ENCODE data around the gene JAG1. TPM values are rescaled to one million over a fixed set of nuclear protein-coding genes. Genes with fewer than 3 reads are reported as not detected.

JAG1 gene
- total RNA-seq, 1 donor from 2014 or later = 132 TPM

DNA sequence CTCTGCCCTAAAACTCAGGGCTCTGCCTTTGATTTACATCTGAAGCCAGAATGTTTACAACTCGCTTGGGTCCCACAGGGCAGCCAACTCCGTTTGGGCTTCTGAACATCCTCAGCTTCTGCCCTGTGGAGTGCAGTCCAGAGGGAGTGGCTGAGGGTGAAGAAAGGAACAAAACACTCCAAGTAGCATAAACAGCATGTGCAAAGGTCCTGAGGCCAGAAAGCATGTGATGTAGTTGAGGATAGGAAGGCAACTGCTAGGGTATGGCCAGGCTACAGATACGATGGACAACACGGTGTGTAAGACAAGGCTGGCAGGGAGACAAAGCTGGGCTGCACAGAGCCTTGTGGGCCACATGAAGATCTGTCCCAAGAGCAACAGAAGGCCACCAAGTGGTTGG, 12.5 kb downstream of the JAG1 start:
- Histone ChIP-seq H3K4me3 (ENCODE audit: low read depth, low read length) (no peak overlapping the region), H3K27me3 (ENCODE audit: control insufficient read depth, insufficient read depth, low read length) (no peaks in the 10 kb centered on the region), H3K36me3 (ENCODE audit: control insufficient read depth, insufficient read depth, low read length) (peaks cover 9% of the 10 kb centered on the region)
- TF ChIP-seq, protein P1, sequence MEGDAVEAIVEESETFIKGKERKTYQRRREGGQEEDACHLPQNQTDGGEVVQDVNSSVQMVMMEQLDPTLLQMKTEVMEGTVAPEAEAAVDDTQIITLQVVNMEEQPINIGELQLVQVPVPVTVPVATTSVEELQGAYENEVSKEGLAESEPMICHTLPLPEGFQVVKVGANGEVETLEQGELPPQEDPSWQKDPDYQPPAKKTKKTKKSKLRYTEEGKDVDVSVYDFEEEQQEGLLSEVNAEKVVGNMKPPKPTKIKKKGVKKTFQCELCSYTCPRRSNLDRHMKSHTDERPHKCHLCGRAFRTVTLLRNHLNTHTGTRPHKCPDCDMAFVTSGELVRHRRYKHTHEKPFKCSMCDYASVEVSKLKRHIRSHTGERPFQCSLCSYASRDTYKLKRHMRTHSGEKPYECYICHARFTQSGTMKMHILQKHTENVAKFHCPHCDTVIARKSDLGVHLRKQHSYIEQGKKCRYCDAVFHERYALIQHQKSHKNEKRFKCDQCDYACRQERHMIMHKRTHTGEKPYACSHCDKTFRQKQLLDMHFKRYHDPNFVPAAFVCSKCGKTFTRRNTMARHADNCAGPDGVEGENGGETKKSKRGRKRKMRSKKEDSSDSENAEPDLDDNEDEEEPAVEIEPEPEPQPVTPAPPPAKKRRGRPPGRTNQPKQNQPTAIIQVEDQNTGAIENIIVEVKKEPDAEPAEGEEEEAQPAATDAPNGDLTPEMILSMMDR (IDR thresholded peaks at IDR 0.05; ENCODE audit: insufficient read depth, low read length, poor library complexity, severe bottlenecking) = no peak
- DNase-seq (ENCODE audit: low read depth) = no peak

DNA sequence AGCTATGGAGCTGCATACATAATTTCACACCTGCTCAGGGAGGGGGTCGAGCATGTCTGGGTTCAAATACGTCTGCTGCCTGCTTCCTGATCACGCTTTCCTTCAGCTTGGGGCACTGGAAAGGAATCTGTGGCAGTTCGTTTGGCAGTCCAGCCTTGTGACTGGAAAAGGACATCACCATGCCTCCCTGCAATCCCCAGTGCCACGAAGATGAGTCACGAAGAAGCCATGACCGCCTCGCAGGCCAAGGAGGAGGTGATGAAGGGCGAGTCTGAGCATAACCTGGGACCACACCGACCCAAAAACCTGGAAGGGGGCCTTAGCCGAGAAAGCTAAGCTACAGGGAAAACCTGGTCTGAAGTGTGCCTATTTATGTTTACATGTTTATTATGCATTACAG, 13.1 kb downstream of the JAG1 start:
- DNase-seq (ENCODE audit: low read depth) = no peak
- Histone ChIP-seq H3K27me3 (ENCODE audit: control insufficient read depth, insufficient read depth, low read length) (no peaks in the 10 kb centered on the region), H3K36me3 (ENCODE audit: control insufficient read depth, insufficient read depth, low read length) (peaks cover 9% of the 10 kb centered on the region), H3K4me3 (ENCODE audit: low read depth, low read length) (no peak overlapping the region)
- TF ChIP-seq, protein P1 (IDR thresholded peaks at IDR 0.05; ENCODE audit: insufficient read depth, low read length, poor library complexity, severe bottlenecking) = no peak

DNA sequence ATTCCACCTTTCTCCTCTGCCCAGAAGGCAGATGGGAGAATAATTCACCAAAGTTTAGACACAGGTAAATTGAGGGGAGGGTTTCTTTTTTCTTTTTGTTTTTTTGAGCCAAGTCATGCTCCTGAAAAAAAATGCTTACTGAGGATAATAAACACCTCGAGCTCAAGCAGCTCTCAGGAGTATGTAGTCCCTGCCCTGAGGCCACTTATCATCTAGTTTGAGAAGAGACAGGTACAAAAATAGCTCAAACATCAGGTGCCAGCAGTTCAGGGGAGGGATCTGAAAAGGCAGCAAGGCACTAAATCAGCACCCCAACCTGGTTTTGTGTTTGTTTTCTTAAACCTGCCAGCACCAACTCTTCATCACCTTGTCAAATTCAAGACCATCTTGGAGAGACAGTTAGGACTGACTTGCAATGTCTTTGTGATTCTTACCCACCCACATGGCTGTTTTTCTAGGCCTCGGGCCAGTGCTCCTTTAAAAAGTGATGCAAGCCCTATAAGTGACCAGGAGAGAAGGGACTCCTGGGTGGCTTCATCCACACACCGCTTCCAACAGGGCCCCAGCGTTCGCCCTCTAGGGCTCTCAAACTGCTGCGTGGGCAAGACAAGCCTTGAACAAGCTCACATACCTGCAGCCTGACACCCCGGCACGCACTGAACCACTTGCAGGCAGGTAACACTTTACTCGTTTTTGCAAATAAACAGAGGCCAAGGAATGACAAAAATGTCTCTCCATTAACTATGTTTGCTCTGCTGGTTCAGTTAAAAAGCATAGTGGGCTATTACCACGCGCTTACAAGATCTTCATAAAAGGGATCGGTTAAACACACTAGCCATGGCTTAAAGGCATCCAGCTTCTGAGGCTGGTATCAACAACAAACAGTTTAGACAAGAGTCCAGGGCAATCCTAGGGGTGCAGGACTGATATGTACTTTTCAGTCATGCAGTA, 13.9 kb downstream of the JAG1 start:
- H3K27me3 ChIP-seq (ENCODE audit: control insufficient read depth, insufficient read depth, low read length) = no peaks in the 10 kb centered on the region
- peaks cover 9% of the 10 kb centered on the region for H3K36me3 ChIP-seq (ENCODE audit: control insufficient read depth, insufficient read depth, low read length)
- no peak for DNase-seq (ENCODE audit: low read depth)
- no peak overlapping the region for H3K4me3 ChIP-seq (ENCODE audit: low read depth, low read length)
- TF ChIP-seq, protein P1 (IDR thresholded peaks at IDR 0.05; ENCODE audit: insufficient read depth, low read length, poor library complexity, severe bottlenecking) = no peak

- H3K27me3 ChIP-seq (ENCODE audit: control insufficient read depth, insufficient read depth, low read length) = no peaks in the 10 kb centered on the region
- no peak overlapping the region for H3K4me3 ChIP-seq (ENCODE audit: low read depth, low read length)
- TF ChIP-seq, protein P1 (IDR thresholded peaks at IDR 0.05; ENCODE audit: insufficient read depth, low read length, poor library complexity, severe bottlenecking) = no peak
- H3K36me3 ChIP-seq (ENCODE audit: control insufficient read depth, insufficient read depth, low read length) = peaks cover 9% of the 10 kb centered on the region
- DNase-seq (ENCODE audit: low read depth) = no peak
These were observed 14.7 kb downstream of the JAG1 start for GRCh38 chr20:10658876-10659632.

DNA sequence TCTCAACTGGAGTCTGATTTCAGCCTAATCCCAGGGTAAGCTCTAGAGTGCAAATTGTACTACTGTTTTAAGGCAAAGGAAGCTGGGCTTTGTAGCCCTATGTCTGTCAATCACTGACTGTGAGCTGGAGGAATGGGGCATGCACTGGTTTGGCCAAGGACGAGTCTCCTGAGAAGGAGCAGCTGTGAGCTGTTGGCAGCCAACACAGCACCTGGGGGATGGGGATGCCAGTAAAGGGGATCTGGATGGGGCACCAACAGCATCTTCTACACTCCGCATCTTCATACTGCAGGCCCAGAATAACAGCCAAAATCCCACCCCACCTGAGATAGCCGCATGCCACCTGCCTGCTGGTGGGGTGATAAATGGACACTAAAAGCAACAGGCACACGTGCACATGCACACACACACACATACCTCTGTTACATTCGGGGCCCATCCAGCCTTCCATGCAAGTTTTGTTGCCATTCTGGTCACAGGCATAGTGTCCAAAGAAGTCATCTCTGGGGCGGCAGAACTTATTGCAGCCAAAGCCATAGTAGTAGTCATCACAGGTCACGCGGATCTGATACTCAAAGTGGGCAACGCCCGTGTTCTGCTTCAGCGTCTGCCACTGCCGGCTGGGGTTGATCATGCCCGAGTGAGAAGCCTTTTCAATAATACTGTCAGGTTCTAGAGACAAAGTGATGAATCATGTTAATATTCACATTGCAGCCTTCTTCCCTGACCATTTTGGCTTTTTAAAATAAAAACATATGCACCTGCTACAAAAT, 15.6 kb downstream of the JAG1 start:
- H3K4me3 ChIP-seq (ENCODE audit: low read depth, low read length) = no peak overlapping the region
- TF ChIP-seq, protein P1 (IDR thresholded peaks at IDR 0.05; ENCODE audit: insufficient read depth, low read length, poor library complexity, severe bottlenecking) = no peak
- peaks cover 9% of the 10 kb centered on the region for H3K36me3 ChIP-seq (ENCODE audit: control insufficient read depth, insufficient read depth, low read length)
- no peak for DNase-seq (ENCODE audit: low read depth)
- H3K27me3 ChIP-seq (ENCODE audit: control insufficient read depth, insufficient read depth, low read length) = no peaks in the 10 kb centered on the region
